ENCODE data around the gene COL18A1.
"Not testable (repeated sequence)": the region's sequence is repeated elsewhere in the genome, so short reads cannot be mapped to it uniquely, and the experiment has no call there.

Gene COL18A1

DNA sequence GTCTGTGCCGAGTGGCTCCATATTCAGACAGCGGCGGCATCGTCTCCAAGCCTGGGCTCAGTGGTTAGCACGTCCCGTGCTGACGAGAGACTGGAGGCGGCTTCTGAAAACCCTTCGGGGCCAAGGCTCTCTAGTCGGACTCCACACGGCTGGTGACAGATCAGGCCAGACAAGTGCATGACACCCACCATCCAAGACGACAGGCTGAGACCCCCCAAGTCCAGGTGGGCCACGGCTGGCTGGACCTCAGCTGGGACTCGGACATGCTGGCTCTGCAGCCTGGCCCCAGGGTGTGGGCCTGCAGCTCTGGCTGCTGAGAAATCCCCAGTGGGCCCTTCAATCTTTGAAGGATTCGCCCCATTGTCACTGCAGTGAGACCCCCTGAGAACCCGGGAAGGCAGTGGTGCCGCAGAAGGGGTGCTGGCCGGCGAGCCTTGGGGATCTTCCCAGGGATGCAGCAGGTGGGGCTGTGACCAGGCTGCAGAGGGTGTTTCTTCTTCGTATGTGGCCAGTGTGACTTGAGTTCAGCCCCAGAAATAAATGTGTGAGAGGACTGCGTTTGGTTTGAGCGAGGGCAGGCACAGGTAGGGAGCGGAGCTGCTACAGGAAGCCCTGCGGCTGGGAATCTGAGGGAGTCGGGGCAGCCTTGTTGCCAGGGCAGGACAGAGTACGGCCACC, 153.2 kb downstream of the COL18A1 start:
- peak; percentile 1 for DNase-seq

DNA sequence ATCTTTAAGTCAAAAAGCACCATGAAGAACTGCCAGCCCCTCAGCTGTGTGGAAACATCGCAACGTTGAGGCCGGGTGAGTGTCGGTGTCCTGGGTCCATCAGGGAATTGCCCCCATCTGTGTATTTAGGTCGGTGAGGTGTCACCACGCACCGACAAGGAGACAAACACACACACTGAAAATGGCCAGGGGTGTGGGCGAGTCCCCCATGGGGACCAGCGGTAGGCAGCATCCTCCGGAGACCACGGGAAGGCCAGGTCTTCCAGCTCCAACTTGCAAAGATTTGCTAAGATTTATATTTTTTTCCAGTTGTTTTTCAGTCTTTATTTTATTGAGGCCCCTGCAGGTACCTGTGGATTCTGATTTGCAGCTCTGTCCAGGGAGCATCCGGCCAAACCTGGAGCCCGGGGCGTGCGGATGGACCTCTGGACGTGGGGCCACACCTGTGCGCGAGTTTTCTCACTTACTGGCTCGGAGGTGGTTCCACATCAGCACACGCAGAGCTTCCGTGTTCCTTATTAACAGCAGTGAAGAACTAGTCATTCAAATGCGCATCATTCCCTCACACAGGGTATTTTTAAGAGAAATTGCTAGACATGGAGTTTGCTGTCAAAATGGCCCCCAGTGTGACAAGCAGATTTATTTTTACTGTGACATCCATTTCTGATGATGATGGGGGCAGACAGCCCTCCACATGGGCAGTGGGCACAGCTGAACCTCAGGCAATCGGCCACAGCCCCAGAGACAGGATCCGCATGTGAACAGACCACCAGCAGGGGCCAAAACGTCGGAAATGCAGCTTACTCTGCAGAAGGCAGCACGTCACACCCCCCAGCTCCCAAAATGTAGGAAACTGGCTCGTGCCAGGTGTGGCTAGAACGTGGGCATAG, 154.5 kb downstream of the COL18A1 start:
- DNase-seq = peak; percentile 0

GRCh38 chr21:45560106-45561021, 155.4 kb downstream of the COL18A1 start:
- DNase-seq = no peak

DNA sequence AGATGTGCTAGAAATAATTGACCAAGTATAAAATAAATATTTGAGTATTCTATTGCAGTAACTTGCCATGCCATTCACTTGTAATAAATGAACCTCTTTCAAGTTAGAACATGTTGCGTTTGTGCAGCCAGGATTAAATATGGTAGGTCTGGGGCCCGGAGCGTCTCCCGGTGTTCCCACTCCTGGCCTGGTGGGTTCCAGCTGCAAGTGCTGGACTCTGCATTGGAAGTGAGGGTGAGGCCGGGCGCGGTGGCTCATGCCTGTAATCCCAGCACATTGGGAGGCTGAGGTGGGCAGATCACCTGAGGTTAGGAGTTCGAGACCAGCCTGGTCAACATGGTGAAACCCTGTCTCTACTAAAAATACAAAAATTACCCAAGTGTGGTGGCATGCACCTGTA, 156.3 kb downstream of the COL18A1 start:
- not testable (repeated sequence) for DNase-seq

DNA sequence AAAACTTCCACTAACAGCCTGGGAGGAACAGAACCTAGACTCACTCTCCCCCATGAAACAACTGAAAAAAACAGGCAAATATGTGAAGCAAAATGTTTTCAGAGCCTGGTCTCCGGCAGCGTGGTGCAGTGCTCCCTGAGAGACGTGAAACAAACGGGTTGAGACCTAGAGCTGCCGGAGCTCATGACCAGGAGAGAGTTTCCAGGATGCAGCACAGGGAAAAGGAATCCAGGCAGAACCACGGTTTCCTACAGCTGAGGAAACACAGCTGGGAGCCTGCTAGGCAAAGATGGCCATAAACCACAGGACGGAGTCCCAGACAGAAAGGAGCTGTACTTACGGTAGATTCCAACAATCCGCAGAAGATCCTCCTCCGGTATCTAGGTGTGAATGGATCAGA, 157.4 kb downstream of the COL18A1 start:
- DNase-seq = no peak

GRCh38 chr21:45562965-45563364, 158.0 kb downstream of the COL18A1 start:
- no peak for DNase-seq
